ENCODE data around the gene FBN2.

DNA sequence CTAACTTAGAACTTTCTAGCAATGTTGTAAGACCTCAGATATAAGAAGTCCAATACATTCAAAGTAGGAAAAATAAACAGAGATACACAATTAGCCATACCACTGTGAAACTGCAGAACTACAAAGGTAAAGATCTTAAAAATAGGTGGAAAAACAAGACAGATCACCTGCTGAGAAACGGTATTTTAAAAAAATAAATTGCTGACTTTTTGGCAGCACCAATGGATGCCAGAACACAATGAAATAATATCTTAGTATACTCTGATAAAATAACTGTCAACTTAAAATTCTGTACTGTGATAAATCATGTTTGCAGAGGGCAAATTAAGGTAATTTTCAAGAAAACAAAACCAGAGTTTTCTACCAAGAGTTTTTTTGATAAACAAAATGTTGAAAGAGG, 138.9 kb downstream of the FBN2 start:
- TF ChIP-seq POLR2A (IDR thresholded peaks at IDR 0.05), result no peak
- TF ChIP-seq, protein P1, sequence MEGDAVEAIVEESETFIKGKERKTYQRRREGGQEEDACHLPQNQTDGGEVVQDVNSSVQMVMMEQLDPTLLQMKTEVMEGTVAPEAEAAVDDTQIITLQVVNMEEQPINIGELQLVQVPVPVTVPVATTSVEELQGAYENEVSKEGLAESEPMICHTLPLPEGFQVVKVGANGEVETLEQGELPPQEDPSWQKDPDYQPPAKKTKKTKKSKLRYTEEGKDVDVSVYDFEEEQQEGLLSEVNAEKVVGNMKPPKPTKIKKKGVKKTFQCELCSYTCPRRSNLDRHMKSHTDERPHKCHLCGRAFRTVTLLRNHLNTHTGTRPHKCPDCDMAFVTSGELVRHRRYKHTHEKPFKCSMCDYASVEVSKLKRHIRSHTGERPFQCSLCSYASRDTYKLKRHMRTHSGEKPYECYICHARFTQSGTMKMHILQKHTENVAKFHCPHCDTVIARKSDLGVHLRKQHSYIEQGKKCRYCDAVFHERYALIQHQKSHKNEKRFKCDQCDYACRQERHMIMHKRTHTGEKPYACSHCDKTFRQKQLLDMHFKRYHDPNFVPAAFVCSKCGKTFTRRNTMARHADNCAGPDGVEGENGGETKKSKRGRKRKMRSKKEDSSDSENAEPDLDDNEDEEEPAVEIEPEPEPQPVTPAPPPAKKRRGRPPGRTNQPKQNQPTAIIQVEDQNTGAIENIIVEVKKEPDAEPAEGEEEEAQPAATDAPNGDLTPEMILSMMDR (IDR thresholded peaks at IDR 0.05), result no peak
